ENCODE data around the gene TRAPPC11. TPM values are rescaled to one million over a fixed set of nuclear protein-coding genes. Genes with fewer than 3 reads are reported as not detected.
"Not testable (repeated sequence)": the region's sequence is repeated elsewhere in the genome, so short reads cannot be mapped to it uniquely, and the experiment has no call there.

Gene TRAPPC11
- total RNA-seq, 1 donor from 2014 or later: 26.3 TPM

GRCh38 chr4:183624548-183624947 is 34.5 kb upstream of the TRAPPC11 start:
- TF ChIP-seq CTCF (IDR thresholded peaks at IDR 0.05): no peak
- no peak for DNase-seq (ENCODE audit: low spot score)
- H3K27me3 Mint-ChIP-seq (ENCODE audit: low read depth): no peaks in the 10 kb centered on the region
- no peaks in the 10 kb centered on the region for H3K9me3 Mint-ChIP-seq (ENCODE audit: low read depth)
- no peak overlapping the region for H3K27ac Mint-ChIP-seq (ENCODE audit: unreplicated experiment)
- H3K36me3 Mint-ChIP-seq (ENCODE audit: low read depth): no peaks in the 10 kb centered on the region
- no peak overlapping the region for H3K4me3 Mint-ChIP-seq (ENCODE audit: unreplicated experiment)
- no peaks in the 10 kb centered on the region for H3K4me1 Mint-ChIP-seq (ENCODE audit: low read depth)

- H3K36me3 Mint-ChIP-seq (ENCODE audit: low read depth): no peaks in the 10 kb centered on the region
- no peak for TF ChIP-seq CTCF (IDR thresholded peaks at IDR 0.05)
Observed at GRCh38 chr4:183626168-183626567, 32.9 kb upstream of the TRAPPC11 start.

GRCh38 chr4:183627286-183627685 is 31.8 kb upstream of the TRAPPC11 start:
- not testable (repeated sequence) for H3K4me1 Mint-ChIP-seq (ENCODE audit: low read depth); H3K27ac Mint-ChIP-seq (ENCODE audit: unreplicated experiment); H3K9me3 Mint-ChIP-seq (ENCODE audit: low read depth); H3K27me3 Mint-ChIP-seq (ENCODE audit: low read depth); H3K36me3 Mint-ChIP-seq (ENCODE audit: low read depth); H3K4me3 Mint-ChIP-seq (ENCODE audit: unreplicated experiment); DNase-seq (ENCODE audit: low spot score)

More at GRCh38 chr4:183626168-183626567, 32.9 kb upstream of the TRAPPC11 start:
- no peak overlapping the region for H3K27ac Mint-ChIP-seq (ENCODE audit: unreplicated experiment)
- no peak for DNase-seq (ENCODE audit: low spot score)
- H3K4me3 Mint-ChIP-seq (ENCODE audit: unreplicated experiment): no peak overlapping the region
- no peaks in the 10 kb centered on the region for H3K4me1 Mint-ChIP-seq (ENCODE audit: low read depth)
- H3K9me3 Mint-ChIP-seq (ENCODE audit: low read depth): no peaks in the 10 kb centered on the region
- H3K27me3 Mint-ChIP-seq (ENCODE audit: low read depth): no peaks in the 10 kb centered on the region

GRCh38 chr4:183627979-183628588 is 31.0 kb upstream of the TRAPPC11 start:
- H3K9me3 Mint-ChIP-seq (ENCODE audit: low read depth): no peaks in the 10 kb centered on the region
- no peak overlapping the region for H3K4me3 Mint-ChIP-seq (ENCODE audit: unreplicated experiment)
- no peaks in the 10 kb centered on the region for H3K27me3 Mint-ChIP-seq (ENCODE audit: low read depth)
- no peak overlapping the region for H3K27ac Mint-ChIP-seq (ENCODE audit: unreplicated experiment)
- H3K36me3 Mint-ChIP-seq (ENCODE audit: low read depth): no peaks in the 10 kb centered on the region
- no peak for DNase-seq (ENCODE audit: low spot score)
- no peaks in the 10 kb centered on the region for H3K4me1 Mint-ChIP-seq (ENCODE audit: low read depth)
- TF ChIP-seq CTCF (IDR thresholded peaks at IDR 0.05): no peak

GRCh38 chr4:183631577-183632198 is 27.4 kb upstream of the TRAPPC11 start:
- Mint-ChIP-seq H3K27ac (ENCODE audit: unreplicated experiment) (no peak overlapping the region), H3K4me3 (ENCODE audit: unreplicated experiment) (no peak overlapping the region), H3K9me3 (ENCODE audit: low read depth) (no peaks in the 10 kb centered on the region), H3K27me3 (ENCODE audit: low read depth) (no peaks in the 10 kb centered on the region), H3K36me3 (ENCODE audit: low read depth) (no peaks in the 10 kb centered on the region), H3K4me1 (ENCODE audit: low read depth) (peaks cover 27% of the 10 kb centered on the region)
- no peak for DNase-seq (ENCODE audit: low spot score)
- no peak for TF ChIP-seq CTCF (IDR thresholded peaks at IDR 0.05)

GRCh38 chr4:183632689-183633088 is 26.4 kb upstream of the TRAPPC11 start:
- Mint-ChIP-seq H3K4me3 (ENCODE audit: unreplicated experiment) (no peak overlapping the region), H3K27me3 (ENCODE audit: low read depth) (no peaks in the 10 kb centered on the region), H3K9me3 (ENCODE audit: low read depth) (no peaks in the 10 kb centered on the region), H3K4me1 (ENCODE audit: low read depth) (peaks cover 37% of the 10 kb centered on the region), H3K27ac (ENCODE audit: unreplicated experiment) (no peak overlapping the region), H3K36me3 (ENCODE audit: low read depth) (no peaks in the 10 kb centered on the region)
- DNase-seq (ENCODE audit: low spot score): no peak
- no peak for TF ChIP-seq CTCF (IDR thresholded peaks at IDR 0.05)
